ENCODE measurements around the gene THOP1. TPM values are rescaled to one million over a fixed set of nuclear protein-coding genes. Genes with fewer than 3 reads are reported as not detected.

THOP1 gene
- total RNA-seq, 1 donor from 2014 or later = 45.2 TPM

GRCh38 chr19:2754659-2755447 is 30.4 kb upstream of the THOP1 start:
- H3K4me3 Mint-ChIP-seq (ENCODE audit: unreplicated experiment) = no peak overlapping the region
- H3K27ac Mint-ChIP-seq (ENCODE audit: unreplicated experiment) = no peak overlapping the region
- DNase-seq (ENCODE audit: extremely low spot score, unreplicated experiment) = no peak
- no peaks in the 10 kb centered on the region for H3K9me3 Mint-ChIP-seq (ENCODE audit: unreplicated experiment)
- TF ChIP-seq CTCF (IDR thresholded peaks at IDR 0.05) = no peak
- peaks cover 18% of the 10 kb centered on the region for H3K36me3 Mint-ChIP-seq (ENCODE audit: unreplicated experiment)
- H3K27me3 Mint-ChIP-seq (ENCODE audit: unreplicated experiment) = no peaks in the 10 kb centered on the region
- no peaks in the 10 kb centered on the region for H3K4me1 Mint-ChIP-seq (ENCODE audit: unreplicated experiment)

GRCh38 chr19:2755448-2755705 is 29.9 kb upstream of the THOP1 start:
- Mint-ChIP-seq H3K9me3 (ENCODE audit: unreplicated experiment) (no peaks in the 10 kb centered on the region), H3K4me1 (ENCODE audit: unreplicated experiment) (no peaks in the 10 kb centered on the region), H3K27me3 (ENCODE audit: unreplicated experiment) (no peaks in the 10 kb centered on the region), H3K4me3 (ENCODE audit: unreplicated experiment) (no peak overlapping the region), H3K27ac (ENCODE audit: unreplicated experiment) (no peak overlapping the region), H3K36me3 (ENCODE audit: unreplicated experiment) (peaks cover 18% of the 10 kb centered on the region)
- TF ChIP-seq CTCF (IDR thresholded peaks at IDR 0.05) = no peak
- DNase-seq (ENCODE audit: extremely low spot score, unreplicated experiment) = no peak

DNA sequence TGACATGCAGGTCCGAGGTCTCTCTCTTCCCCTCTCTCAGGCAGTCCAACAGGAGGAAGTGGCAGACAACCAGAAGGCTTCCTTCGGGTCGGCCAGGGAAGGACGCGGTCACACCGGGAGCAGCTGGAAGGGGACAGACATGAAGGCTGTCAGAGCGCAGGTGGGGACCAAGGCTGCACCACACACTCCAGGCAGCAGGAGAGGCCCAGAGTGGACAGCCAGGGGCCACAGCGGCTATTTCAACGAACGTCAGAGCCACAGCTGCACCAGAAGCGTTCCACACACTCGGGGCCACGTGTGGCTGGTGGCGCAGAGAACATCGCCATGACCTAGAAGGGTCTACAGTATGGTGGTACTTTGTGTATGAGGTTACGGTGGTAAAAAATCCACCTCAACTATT is 29.5 kb upstream of the THOP1 start:
- DNase-seq (ENCODE audit: extremely low spot score, unreplicated experiment) = no peak
- H3K27me3 Mint-ChIP-seq (ENCODE audit: unreplicated experiment) = no peaks in the 10 kb centered on the region
- TF ChIP-seq CTCF (IDR thresholded peaks at IDR 0.05) = no peak
- H3K9me3 Mint-ChIP-seq (ENCODE audit: unreplicated experiment) = no peaks in the 10 kb centered on the region
- no peak overlapping the region for H3K27ac Mint-ChIP-seq (ENCODE audit: unreplicated experiment)
- H3K4me1 Mint-ChIP-seq (ENCODE audit: unreplicated experiment) = no peaks in the 10 kb centered on the region
- H3K4me3 Mint-ChIP-seq (ENCODE audit: unreplicated experiment) = no peak overlapping the region
- peaks cover 20% of the 10 kb centered on the region for H3K36me3 Mint-ChIP-seq (ENCODE audit: unreplicated experiment)

DNA sequence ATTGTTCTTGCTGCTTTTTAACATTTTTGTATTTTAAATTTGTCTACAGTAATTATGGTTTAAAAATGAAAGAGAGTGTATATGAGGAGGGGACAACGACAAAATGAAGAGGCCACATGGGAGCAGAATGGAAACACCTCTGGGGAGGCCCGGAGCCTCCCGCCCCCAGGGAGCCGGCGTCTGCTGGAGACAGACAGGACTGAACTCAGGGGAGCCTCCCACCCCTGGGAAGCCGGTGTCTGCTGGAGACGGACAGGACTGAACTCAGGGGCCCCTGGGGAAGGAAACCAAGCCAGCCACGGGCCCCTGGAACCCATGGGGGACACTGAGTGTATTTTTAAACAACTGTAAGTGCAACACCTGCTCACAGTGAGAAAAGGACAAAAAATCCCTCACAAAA is 28.8 kb upstream of the THOP1 start:
- H3K4me1 Mint-ChIP-seq (ENCODE audit: unreplicated experiment) = no peaks in the 10 kb centered on the region
- H3K4me3 Mint-ChIP-seq (ENCODE audit: unreplicated experiment) = no peak overlapping the region
- H3K27ac Mint-ChIP-seq (ENCODE audit: unreplicated experiment) = no peak overlapping the region
- no peak for DNase-seq (ENCODE audit: extremely low spot score, unreplicated experiment)
- no peaks in the 10 kb centered on the region for H3K9me3 Mint-ChIP-seq (ENCODE audit: unreplicated experiment)
- peaks cover 22% of the 10 kb centered on the region for H3K36me3 Mint-ChIP-seq (ENCODE audit: unreplicated experiment)
- TF ChIP-seq CTCF (IDR thresholded peaks at IDR 0.05) = no peak
- H3K27me3 Mint-ChIP-seq (ENCODE audit: unreplicated experiment) = no peaks in the 10 kb centered on the region

DNA sequence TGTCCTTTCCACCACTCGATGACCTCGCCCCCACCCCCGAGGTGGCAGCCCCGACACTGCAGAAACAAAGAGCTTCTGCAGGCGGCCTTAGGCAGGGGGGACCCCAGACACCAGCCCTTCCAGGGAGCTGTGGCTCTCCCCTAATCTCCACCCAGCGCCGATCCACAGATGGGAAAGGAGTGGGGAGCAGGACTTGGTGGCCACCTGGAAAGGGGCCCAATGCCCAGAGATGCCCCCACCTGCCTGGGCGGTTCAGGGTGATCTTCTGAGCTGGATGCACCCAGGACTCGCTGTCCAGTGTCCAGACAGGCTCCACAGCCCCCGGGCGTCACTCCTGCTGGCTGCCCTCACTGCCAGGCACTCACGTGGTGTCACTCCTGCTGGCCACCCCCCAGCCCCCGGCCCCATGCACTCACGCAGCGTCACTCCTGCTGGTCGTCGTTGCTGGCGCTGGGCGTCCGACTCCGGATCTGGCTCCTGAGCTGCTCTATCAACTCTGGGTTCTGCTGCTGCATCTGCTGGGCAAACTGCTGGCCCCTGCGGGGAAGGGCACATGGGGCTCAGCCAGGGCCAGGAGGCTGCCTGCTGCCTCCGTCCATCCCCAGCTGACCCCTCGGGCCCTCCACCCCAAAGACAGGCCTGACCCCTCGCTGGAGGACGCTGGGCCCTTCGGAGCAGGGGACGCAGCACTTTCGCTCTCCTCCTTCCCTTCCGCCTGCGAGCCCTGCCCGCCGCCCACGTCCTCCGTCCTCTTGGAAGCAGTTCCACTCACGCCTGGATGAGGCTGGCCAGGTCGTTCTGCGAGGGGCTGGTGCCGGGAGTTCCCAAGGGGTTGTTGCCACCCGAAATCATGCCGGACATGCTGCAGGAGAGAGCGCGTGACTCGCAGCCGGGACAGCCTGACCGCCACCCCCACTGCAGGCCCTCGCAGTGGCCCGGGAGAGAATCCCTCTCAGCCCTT is 28.1 kb upstream of the THOP1 start:
- no peak for TF ChIP-seq CTCF (IDR thresholded peaks at IDR 0.05)
- Mint-ChIP-seq H3K4me1 (ENCODE audit: unreplicated experiment) (no peaks in the 10 kb centered on the region), H3K27me3 (ENCODE audit: unreplicated experiment) (no peaks in the 10 kb centered on the region), H3K4me3 (ENCODE audit: unreplicated experiment) (no peak overlapping the region), H3K27ac (ENCODE audit: unreplicated experiment) (no peak overlapping the region), H3K9me3 (ENCODE audit: unreplicated experiment) (no peaks in the 10 kb centered on the region), H3K36me3 (ENCODE audit: unreplicated experiment) (peaks cover 25% of the 10 kb centered on the region)
- no peak for DNase-seq (ENCODE audit: extremely low spot score, unreplicated experiment)
